Measurements from ENCODE around the gene PGAM2.

GRCh38 chr7:44064791-44065430, 456 bp downstream of the PGAM2 start:
- TF ChIP-seq CTCF (conservative IDR thresholded peaks at IDR 0.05; ENCODE audit: low read length): no peak
- TF ChIP-seq EZH2phosphoT487 (IDR thresholded peaks at IDR 0.05; ENCODE audit: borderline replicate concordance, low read depth, low read length): no peak
